H1 (cell line): ENCODE results near the gene WDR27. TPM values are rescaled to one million over a fixed set of nuclear protein-coding genes. Genes with fewer than 3 reads are reported as not detected.

Source experiments
- CTCF ChIA-PET: fragments of 300-600 bp; sonication (Branson Sonifier 250); formaldehyde crosslinking; loops from one replicate; lab custom pipeline; 2021; ENCODE audit not compliant: partially characterized antibody; lab: Charles Lee
- POLR2A ChIA-PET: fragments of 300-600 bp; sonication (Branson Sonifier 250); formaldehyde crosslinking; loops from one replicate; lab custom pipeline; 2021; ENCODE audit warnings: inconsistent platforms; ENCODE audit not compliant: partially characterized antibody; lab: Charles Lee
- DNase-seq, 2 experiments: peaks; one replicate each; pipeline versions ENCODE4 v3.0.0 to v3.0.0-alpha.2; 2010 to 2022; ENCODE audit warnings: low spot score in 2 of 2, low read depth in 1 of 2, mixed read lengths in 1 of 2
- FAIRE-seq: peaks from 2 replicates; lab custom pipeline; 2011; peaks lifted over from hg19 to GRCh38; lab: Jason Lieb, UNC
- H2AFZ ChIP-seq: 2 replicates; pipeline ENCODE4 v1.8.1; 2012; ENCODE audit warnings: low read length, inconsistent platforms
- H2AK5ac ChIP-seq: 2 replicates; pipeline ENCODE4 v1.6.1; 2013; ENCODE audit warnings: low read depth, low read length
- H2BK120ac ChIP-seq: replicated peaks from 2 replicates; pipeline ENCODE3; 2013; ENCODE audit warnings: low read depth, low read length, inconsistent platforms
- H2BK12ac ChIP-seq: 2 replicates; pipeline ENCODE4 v1.6.1; 2013; ENCODE audit warnings: low read depth, low read length
- H2BK15ac ChIP-seq: 2 replicates; pipeline ENCODE4 v1.6.1; 2013; ENCODE audit warnings: low read length
- H2BK20ac ChIP-seq: 2 replicates; pipeline ENCODE4 v1.6.1; 2013; ENCODE audit warnings: low read length
- H2BK5ac ChIP-seq: 2 replicates; pipeline ENCODE4 v1.6.1; 2013; ENCODE audit warnings: low read depth, low read length
- H3K14ac ChIP-seq: 2 replicates; pipeline ENCODE4 v1.6.1; 2013; ENCODE audit warnings: inconsistent platforms; ENCODE audit not compliant: insufficient read length
- H3K18ac ChIP-seq: 2 replicates; pipeline ENCODE4 v1.6.1; 2013; ENCODE audit warnings: low read length; ENCODE audit errors: extremely low read depth
- H3K23ac ChIP-seq: 2 replicates; pipeline ENCODE4 v1.6.1; 2013; ENCODE audit warnings: inconsistent platforms; ENCODE audit not compliant: insufficient read length
- H3K23me2 ChIP-seq: 2 replicates; pipeline ENCODE4 v1.6.1; 2013; ENCODE audit warnings: low read depth, low read length
- H3K27ac ChIP-seq: 2 replicates; pipeline ENCODE4 v1.6.1; 2011; ENCODE audit warnings: low read depth, low read length, inconsistent platforms
- H3K27me3 ChIP-seq, 4 experiments: replicated peaks in 1 of 4; 1 replicate in 1 of 4; 2 replicates in 3 of 4; pipeline versions ENCODE4 v1.6.1 to v1.8.1; 2011 to 2013; ENCODE audit warnings: low read length in 3 of 4, mild to moderate bottlenecking in 3 of 4, inconsistent platforms in 2 of 4, mixed read lengths in 2 of 4, moderate library complexity in 1 of 4; ENCODE audit not compliant: control insufficient read depth in 3 of 4, insufficient read depth in 3 of 4; ENCODE audit errors: extremely low read depth in 1 of 4
- H3K36me3 ChIP-seq, 4 experiments: 2 replicates each; pipeline versions ENCODE4 v1.6.1 to v1.8.1; 2011 to 2013; ENCODE audit warnings: mild to moderate bottlenecking in 4 of 4, low read length in 3 of 4, moderate library complexity in 2 of 4, control low read depth in 1 of 4, inconsistent platforms in 1 of 4; ENCODE audit not compliant: insufficient read depth in 4 of 4, control insufficient read depth in 2 of 4
- H3K4ac ChIP-seq: replicated peaks from 2 replicates; pipeline ENCODE3; 2013; ENCODE audit warnings: low read length, low read depth, mixed read lengths, inconsistent platforms; ENCODE audit not compliant: insufficient read length
- H3K4me1 ChIP-seq, 4 experiments: replicated peaks in 1 of 4; 1 replicate in 1 of 4; 2 replicates in 3 of 4; pipeline versions ENCODE4 v1.6.1 to v1.8.1; 2011 to 2013; ENCODE audit warnings: low read length in 3 of 4, inconsistent platforms in 2 of 4, mixed read lengths in 1 of 4; ENCODE audit not compliant: insufficient read depth in 4 of 4, control insufficient read depth in 3 of 4
- H3K4me2 ChIP-seq, 2 experiments: 2 replicates each; pipeline versions ENCODE4 v1.6.1 to v1.8.1; 2011 to 2013; ENCODE audit warnings: low read depth in 2 of 2, low read length in 2 of 2, control low read depth in 1 of 2, inconsistent platforms in 1 of 2, mild to moderate bottlenecking in 1 of 2; ENCODE audit not compliant: insufficient read depth in 1 of 2
- H3K4me3 ChIP-seq, 4 experiments: fragments of 200-600, 300-600 bp in 1 of 4; sonication (generic), shearing (Covaris generic), sonication (Bioruptor Twin) in 1 of 4; 2 replicates each; pipeline versions ENCODE4 v1.5.1 to v1.8.1; 2011 to 2016; ENCODE audit warnings: low read length in 4 of 4, low read depth in 3 of 4, control low read depth in 2 of 4, inconsistent platforms in 2 of 4, mild to moderate bottlenecking in 2 of 4, mixed read lengths in 1 of 4, moderate library complexity in 1 of 4; ENCODE audit not compliant: insufficient read depth in 2 of 4; ENCODE audit errors: extremely low read depth in 1 of 4
- H3K56ac ChIP-seq: replicated peaks from 2 replicates; pipeline ENCODE3; 2013; ENCODE audit warnings: low read depth, mild to moderate bottlenecking, mixed read lengths, low read length, inconsistent platforms; ENCODE audit not compliant: insufficient read length
- H3K79me1 ChIP-seq: 2 replicates; pipeline ENCODE4 v1.6.1; 2013; ENCODE audit warnings: low read depth, low read length, control low read depth
- H3K79me2 ChIP-seq, 2 experiments: 2 replicates each; pipeline versions ENCODE4 v1.6.1 to v1.8.1; 2012 to 2013; ENCODE audit warnings: low read length in 2 of 2, mild to moderate bottlenecking in 2 of 2, inconsistent platforms in 1 of 2; ENCODE audit not compliant: insufficient read depth in 2 of 2, control insufficient read depth in 1 of 2
- H3K9ac ChIP-seq, 4 experiments: replicated peaks in 1 of 4; 1 replicate in 1 of 4; 2 replicates in 3 of 4; pipeline versions ENCODE4 v1.6.1 to v1.8.1; 2011 to 2013; ENCODE audit warnings: low read depth in 3 of 4, low read length in 3 of 4, control low read depth in 2 of 4, mild to moderate bottlenecking in 2 of 4, moderate library complexity in 2 of 4, inconsistent platforms in 1 of 4; ENCODE audit errors: extremely low read depth in 1 of 4
- H3K9me3 ChIP-seq, 2 experiments: 2 replicates each; pipeline versions ENCODE4 v1.6.1 to v1.8.1; 2012 to 2013; ENCODE audit warnings: mild to moderate bottlenecking in 2 of 2, moderate library complexity in 2 of 2, control low read depth in 1 of 2, inconsistent platforms in 1 of 2, low read depth in 1 of 2, low read length in 1 of 2, mixed read lengths in 1 of 2; ENCODE audit not compliant: insufficient read depth in 2 of 2
- H4K20me1 ChIP-seq, 2 experiments: replicated peaks in 1 of 2; 2 replicates each; pipeline versions ENCODE3 to v1.8.1; 2011 to 2013; ENCODE audit warnings: inconsistent platforms in 2 of 2, low read length in 2 of 2, mild to moderate bottlenecking in 1 of 2; ENCODE audit not compliant: insufficient read depth in 2 of 2, control insufficient read depth in 1 of 2
- H4K5ac ChIP-seq: 2 replicates; pipeline ENCODE4 v1.6.1; 2013; ENCODE audit warnings: low read length, low read depth, mixed read lengths, inconsistent platforms; ENCODE audit not compliant: insufficient read length
- H4K8ac ChIP-seq: 2 replicates; pipeline ENCODE4 v1.8.0; 2013; ENCODE audit warnings: mild to moderate bottlenecking, moderate library complexity, low read length, inconsistent platforms; ENCODE audit not compliant: insufficient read depth; ENCODE audit errors: extremely low read depth
- H4K91ac ChIP-seq: replicated peaks from 2 replicates; pipeline ENCODE3; 2013; ENCODE audit warnings: low read length, mixed read lengths, inconsistent platforms; ENCODE audit not compliant: insufficient read length
- BCL11A ChIP-seq, 2 experiments: IDR thresholded peaks; one replicate each; pipeline ENCODE4 v1.6.1; 2011; ENCODE audit warnings: low read depth in 2 of 2, low read length in 2 of 2, mild to moderate bottlenecking in 2 of 2
- KDM4A ChIP-seq: IDR thresholded peaks from one replicate; pipeline ENCODE4 v1.7.1; 2012; ENCODE audit warnings: low read depth, mild to moderate bottlenecking, moderate library complexity, low read length, inconsistent platforms; ENCODE audit not compliant: severe bottlenecking
- POLR2A ChIP-seq, 2 experiments: IDR thresholded peaks; 1 replicate in 1 of 2; 2 replicates in 1 of 2; pipeline ENCODE4 v1.6.1; 2011; ENCODE audit warnings: low read depth in 2 of 2, low read length in 2 of 2, mild to moderate bottlenecking in 2 of 2; ENCODE audit errors: control extremely low read depth in 1 of 2
- POU5F1 ChIP-seq: IDR thresholded peaks from 2 replicates; pipeline ENCODE4 v1.6.1; 2011; ENCODE audit warnings: low read depth, mild to moderate bottlenecking, low read length, moderate library complexity
- SP4 ChIP-seq: IDR thresholded peaks from 2 replicates; pipeline ENCODE4 v1.6.1; 2012; ENCODE audit warnings: low read length, inconsistent platforms
- TBP ChIP-seq: IDR thresholded peaks from 2 replicates; pipeline ENCODE4 v1.6.1; 2011; ENCODE audit warnings: low read depth, low read length, improper control_type of control experiment
- polyA plus RNA-seq, 7 experiments: library from polyadenylated mRNA; depleted of rRNA in 3 of 7; stranded (reverse) in 5 of 7; unstranded in 2 of 7; fragments of >200 nt in 5 of 7; fragments of 200-250 nt in 2 of 7; gene quantifications; 1 replicate in 5 of 7; 2 replicates in 1 of 7; 4 replicates in 1 of 7; pipeline versions ENCODE4 v1.2.1 to v1.2.3, GENCODE V29; 2011 to 2013; ENCODE audit warnings: missing spikeins in 2 of 7, mixed read lengths in 2 of 7
- total RNA-seq: library from RNA; stranded (reverse); fragmentation: NEBNext Ultra II Directional; extraction: Animal tissue kit (Norgen Biotek cat#: 25700); gene quantifications from 2 replicates; pipeline ENCODE4 v1.2.1, GENCODE V29; 2021
- TF ChIP-seq, protein P1 (sequence below): IDR thresholded peaks from 2 replicates; pipeline ENCODE4 v1.6.1; 2011; ENCODE audit warnings: low read length, improper control_type of control experiment

The WDR27 gene
- total and polyA plus RNA-seq, 2 of the 8 experiments (the other 6 are each of a cell fraction or from before 2014, with no cell fraction given) = 53.6 to 68.6 TPM

DNA sequence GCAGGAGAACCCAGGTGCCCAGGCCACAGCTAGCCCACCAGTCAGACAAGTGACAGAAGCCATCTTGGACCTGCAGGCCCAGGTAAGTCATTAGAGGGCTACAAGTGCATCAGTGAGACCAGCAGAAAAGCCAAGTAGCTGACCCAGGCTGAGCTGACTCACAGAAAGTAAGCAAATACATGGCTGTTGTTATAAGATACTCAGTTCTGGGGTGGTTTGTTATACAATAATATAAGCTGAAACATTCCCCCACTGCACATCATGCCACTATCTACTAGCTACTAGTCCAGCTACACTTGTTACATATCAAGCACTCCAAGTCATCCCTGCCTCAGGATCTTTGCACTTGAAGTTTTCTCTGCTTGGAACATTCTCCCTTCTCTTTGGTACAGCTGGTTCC is 39.5 kb upstream of the WDR27 start:
- Histone ChIP-seq H3K79me1 (no peaks in the 10 kb centered on the region; the same call in 1 of the 2 replicates), H3K18ac (no peak overlapping the region), H3K27me3 (no peaks in the 10 kb centered on the region), H3K56ac (no peak overlapping the region), H2BK20ac (no peak overlapping the region), H4K5ac (no peak overlapping the region), H3K4ac (no peak overlapping the region), H2AFZ (no peak overlapping the region), H4K8ac (no peak overlapping the region), H3K14ac (no peak overlapping the region), H2BK5ac (no peak overlapping the region), H3K4me1 (peaks cover 0 to 4% (median 2%) of the 10 kb centered on the region in 4 experiments; a peak in 3 of 7 replicates), H3K4me2 (no peak overlapping the region), H2BK12ac (no peak overlapping the region), H3K27ac (no peak overlapping the region), H4K91ac (no peak overlapping the region), H2BK120ac (no peak overlapping the region), H3K4me3 (no peak overlapping the region), H2AK5ac (no peak overlapping the region), H3K9me3 (no peaks in the 10 kb centered on the region), H3K23me2 (no peaks in the 10 kb centered on the region), H2BK15ac (no peak overlapping the region), H4K20me1 (no peaks in the 10 kb centered on the region), H3K9ac (no peak overlapping the region), H3K79me2 (no peaks in the 10 kb centered on the region), H3K23ac (no peak overlapping the region), H3K36me3 (no peaks in the 10 kb centered on the region)
- TF ChIP-seq SP4 = no peak
- TF ChIP-seq POU5F1 = no peak
- TF ChIP-seq TBP = no peak
- no peak for TF ChIP-seq BCL11A (IDR thresholded peaks at IDR 0.05; ENCODE audit: low read depth in 2 of 2, low read length in 2 of 2)
- no peak for TF ChIP-seq POLR2A (IDR thresholded peaks at IDR 0.05; ENCODE audit: control extremely low read depth in 1 of 2, low read depth in 2 of 2, low read length in 2 of 2)
- no peak for TF ChIP-seq KDM4A
- TF ChIP-seq, protein P1, sequence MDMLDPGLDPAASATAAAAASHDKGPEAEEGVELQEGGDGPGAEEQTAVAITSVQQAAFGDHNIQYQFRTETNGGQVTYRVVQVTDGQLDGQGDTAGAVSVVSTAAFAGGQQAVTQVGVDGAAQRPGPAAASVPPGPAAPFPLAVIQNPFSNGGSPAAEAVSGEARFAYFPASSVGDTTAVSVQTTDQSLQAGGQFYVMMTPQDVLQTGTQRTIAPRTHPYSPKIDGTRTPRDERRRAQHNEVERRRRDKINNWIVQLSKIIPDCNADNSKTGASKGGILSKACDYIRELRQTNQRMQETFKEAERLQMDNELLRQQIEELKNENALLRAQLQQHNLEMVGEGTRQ = no peak
- FAIRE-seq (no peak), DNase-seq (no peak)
- POLR2A ChIA-PET = interaction anchor here (0.7 to 2.8 kb wide), 4 partner anchors 10 to 716 kb away, joined by 3 to 15 read pairs (median 4); partner anchors contain the start of genes DYNLT2 and ERMARD
- CTCF ChIA-PET = interaction anchor here (0.8 to 2.1 kb wide), 4 partner anchors 9 to 90 kb away, joined by 3 to 14 read pairs (median 4); partner anchors contain the start of genes DYNLT2 and ERMARD
